Measurements from ENCODE around the gene TELO2. TPM values are rescaled to one million over a fixed set of nuclear protein-coding genes. Genes with fewer than 3 reads are reported as not detected.
A peak's percentile ranks its signal among the peaks of the same experiment; 100 is the strongest.

Gene TELO2
- total RNA-seq, 1 experiment from 2014 or later: 65.4 TPM

GRCh38 chr16:1554826-1555445 lies 61.8 kb downstream of the TELO2 start:
- no peak for DNase-seq (ENCODE audit: low read depth, low spot score)
- no peak for TF ChIP-seq SIN3A (IDR thresholded peaks at IDR 0.05; ENCODE audit: borderline replicate concordance, insufficient read depth, low read depth, low read length)
- no peak for TF ChIP-seq POLR2AphosphoS5 (IDR thresholded peaks at IDR 0.05; ENCODE audit: low read depth, low read length)
- no peak for TF ChIP-seq CTCF (IDR thresholded peaks at IDR 0.05)
- TF ChIP-seq TCF7L2 (IDR thresholded peaks at IDR 0.05; ENCODE audit: low read depth, low read length): no peak
- TF ChIP-seq REST (IDR thresholded peaks at IDR 0.05; ENCODE audit: insufficient read depth in 1 of 2, low read depth in 2 of 2, low read length in 1 of 2): no peak
- CTCF ChIA-PET: no interaction called here

GRCh38 chr16:1556254-1556653 lies 63.1 kb downstream of the TELO2 start:
- no peak for DNase-seq (ENCODE audit: low read depth, low spot score)
- CTCF ChIA-PET: no interaction called here
- in situ Hi-C loops (cut with HindIII; ENCODE audit: low pct_unique_long_range_greater_than_20kb, low sequenced_read_pairs) (no loop called here), intact Hi-C loops (cut with micrococcal nuclease; ENCODE audit: unreplicated experiment) (no loop called here)
- H3K9me3 ChIP-seq (ENCODE audit: control insufficient read depth, insufficient read depth, low read depth, low read length): no peaks in the 10 kb centered on the region
- no peaks in the 10 kb centered on the region for H3K4me1 ChIP-seq (ENCODE audit: control insufficient read depth, insufficient read depth, low read length)
- TF ChIP-seq TCF7L2 (IDR thresholded peaks at IDR 0.05; ENCODE audit: low read depth, low read length): no peak
- no peak for TF ChIP-seq POLR2AphosphoS5 (IDR thresholded peaks at IDR 0.05; ENCODE audit: low read depth, low read length)
- no peak for TF ChIP-seq SIN3A (IDR thresholded peaks at IDR 0.05; ENCODE audit: borderline replicate concordance, insufficient read depth, low read depth, low read length)
- TF ChIP-seq REST (IDR thresholded peaks at IDR 0.05; ENCODE audit: insufficient read depth in 1 of 2, low read depth in 2 of 2, low read length in 1 of 2): no peak
- no peak for TF ChIP-seq CTCF (IDR thresholded peaks at IDR 0.05)
- H3K4me3 ChIP-seq (ENCODE audit: low read depth in 2 of 2, low read length in 2 of 2): no peak overlapping the region
- H3K27me3 ChIP-seq (ENCODE audit: control insufficient read depth, insufficient read depth, low read length): no peaks in the 10 kb centered on the region
- BruUV-seq (replicated peaks): no TSS peak
- POLR2A ChIA-PET: no interaction called here
- no peak for ATAC-seq
- H3K27ac ChIP-seq (ENCODE audit: low read length): no peak overlapping the region
- no peaks in the 10 kb centered on the region; the same call in 1 of the 2 replicates for H3K36me3 ChIP-seq (ENCODE audit: control insufficient read depth, insufficient read depth, low read length)

More at GRCh38 chr16:1554826-1555445, 61.8 kb downstream of the TELO2 start:
- POLR2A ChIA-PET: no interaction called here
- BruUV-seq (replicated peaks): no TSS peak
- no peaks in the 10 kb centered on the region for H3K27me3 ChIP-seq (ENCODE audit: control insufficient read depth, insufficient read depth, low read length)
- no peak overlapping the region for H3K27ac ChIP-seq (ENCODE audit: low read length)
- H3K4me1 ChIP-seq (ENCODE audit: control insufficient read depth, insufficient read depth, low read length): no peaks in the 10 kb centered on the region
- no peaks in the 10 kb centered on the region; the same call in 1 of the 2 replicates for H3K36me3 ChIP-seq (ENCODE audit: control insufficient read depth, insufficient read depth, low read length)
- H3K4me3 ChIP-seq (ENCODE audit: low read depth in 2 of 2, low read length in 2 of 2): no peak overlapping the region
- in situ Hi-C loops (cut with HindIII; ENCODE audit: low pct_unique_long_range_greater_than_20kb, low sequenced_read_pairs) (no loop called here), intact Hi-C loops (cut with micrococcal nuclease; ENCODE audit: unreplicated experiment) (no loop called here)
- H3K9me3 ChIP-seq (ENCODE audit: control insufficient read depth, insufficient read depth, low read depth, low read length): no peaks in the 10 kb centered on the region
- ATAC-seq: 0 out of 2 replicates have a peak, but pooled peaks have one; percentile 14
